Peyer's patch (tissue), 4 donors: ENCODE results near the gene RNF13. TPM values are rescaled to one million over a fixed set of nuclear protein-coding genes. Genes with fewer than 3 reads are reported as not detected.

Experiments
- DNase-seq, 3 donors: peaks; one replicate each; pipeline ENCODE4 v3.0.0-alpha.2; 2017 to 2019
- H3K27ac ChIP-seq, 4 donors: fragments of 200-600 bp; sonication (generic); one replicate each; pipeline ENCODE4 v1.5.1; 2016 to 2019
- H3K27me3 ChIP-seq, 2 donors: fragments of 200-600 bp; sonication (generic); one replicate each; pipeline ENCODE4 v1.5.1; 2019
- H3K36me3 ChIP-seq, 3 donors: fragments of 200-600 bp; sonication (generic); one replicate each; pipeline ENCODE4 v1.5.1; 2016 to 2019
- H3K4me1 ChIP-seq, 4 donors: fragments of 200-600 bp; sonication (generic); one replicate each; pipeline ENCODE4 v1.5.1; 2016 to 2019
- H3K4me3 ChIP-seq, 4 donors: fragments of 200-600 bp; sonication (generic); 1 replicate in 3 of 4; 2 replicates in 1 of 4; pipeline ENCODE4 v1.5.1; 2016 to 2019; ENCODE audit warnings: mild to moderate bottlenecking in 1 of 4
- H3K9me3 ChIP-seq, 4 donors: fragments of 200-600 bp; sonication (generic); one replicate each; pipeline ENCODE4 v1.5.1; 2016 to 2019; ENCODE audit warnings: mild to moderate bottlenecking in 1 of 4
- CTCF ChIP-seq, 6 experiments: fragments of 450-650 bp in 4 of 6; fragments of 200-600 bp in 2 of 6; sonication (generic) in 1 of 6; IDR thresholded peaks; one replicate each; pipeline ENCODE4 v1.5.1; 2017 to 2019; ENCODE audit warnings: antibody characterized with exemption in 6 of 6, mild to moderate bottlenecking in 3 of 6, moderate library complexity in 1 of 6
- POLR2A ChIP-seq, 2 donors: fragments of 450-650 bp; IDR thresholded peaks; one replicate each; pipeline ENCODE4 v1.5.1; 2017; ENCODE audit warnings: antibody characterized with exemption in 2 of 2, mild to moderate bottlenecking in 2 of 2, moderate library complexity in 2 of 2
- total RNA-seq, 4 donors: library from RNA; depleted of rRNA; stranded (reverse); fragments of >200 nt; gene quantifications; one replicate each; pipeline ENCODE4 v1.1.0, GENCODE V29; 2016

Gene RNF13
- total RNA-seq, 4 donors from 2014 or later = 35.0 to 74.3 (median 58.1) TPM

- no peak overlapping the region for H3K27ac ChIP-seq
- no peaks in the 10 kb centered on the region for H3K9me3 ChIP-seq
- no peak overlapping the region for H3K4me3 ChIP-seq
- TF ChIP-seq CTCF (IDR thresholded peaks at IDR 0.05) (no peak), POLR2A (IDR thresholded peaks at IDR 0.05) (no peak)
- no peaks in the 10 kb centered on the region for H3K27me3 ChIP-seq
- H3K4me1 ChIP-seq = no peaks in the 10 kb centered on the region
- H3K36me3 ChIP-seq = no peaks in the 10 kb centered on the region
- DNase-seq = no peak
Measured at GRCh38 chr3:149947231-149947630, 134.2 kb downstream of the RNF13 start.

GRCh38 chr3:149949181-149949580, 136.2 kb downstream of the RNF13 start:
- H3K27ac ChIP-seq = no peak overlapping the region
- TF ChIP-seq CTCF (IDR thresholded peaks at IDR 0.05) = no peak
- TF ChIP-seq POLR2A (IDR thresholded peaks at IDR 0.05) = no peak
- H3K27me3 ChIP-seq = no peaks in the 10 kb centered on the region
- DNase-seq = no peak
- no peak overlapping the region for H3K4me3 ChIP-seq
- H3K9me3 ChIP-seq = no peaks in the 10 kb centered on the region
- no peaks in the 10 kb centered on the region for H3K36me3 ChIP-seq
- no peaks in the 10 kb centered on the region for H3K4me1 ChIP-seq

- H3K36me3 ChIP-seq = no peaks in the 10 kb centered on the region
- H3K4me3 ChIP-seq = no peak overlapping the region
- DNase-seq = no peak
- H3K27me3 ChIP-seq = no peaks in the 10 kb centered on the region
- peaks cover 0 to 8% (median 0%) of the 10 kb centered on the region in 4 donors for H3K4me1 ChIP-seq
- no peak overlapping the region for H3K27ac ChIP-seq
- no peaks in the 10 kb centered on the region for H3K9me3 ChIP-seq
- TF ChIP-seq POLR2A (IDR thresholded peaks at IDR 0.05) = no peak
- no peak for TF ChIP-seq CTCF (IDR thresholded peaks at IDR 0.05)
Measured at GRCh38 chr3:149954812-149955211, 141.8 kb downstream of the RNF13 start.

- no peaks in the 10 kb centered on the region for H3K36me3 ChIP-seq
- no peak for TF ChIP-seq CTCF (IDR thresholded peaks at IDR 0.05)
- no peak for TF ChIP-seq POLR2A (IDR thresholded peaks at IDR 0.05)
- no peaks in the 10 kb centered on the region for H3K27me3 ChIP-seq
- DNase-seq = no peak
- no peaks in the 10 kb centered on the region for H3K9me3 ChIP-seq
- peaks cover 0 to 8% (median 0%) of the 10 kb centered on the region in 4 donors for H3K4me1 ChIP-seq
- H3K27ac ChIP-seq = no peak overlapping the region
- H3K4me3 ChIP-seq = no peak overlapping the region
Measured at GRCh38 chr3:149955449-149955848, 142.4 kb downstream of the RNF13 start.

- no peak for DNase-seq
- H3K27ac ChIP-seq = peak overlapping the region in 2 of 4 donors; percentile 43 to 47
- H3K9me3 ChIP-seq = no peaks in the 10 kb centered on the region
- H3K36me3 ChIP-seq = no peaks in the 10 kb centered on the region
- peaks cover 0 to 8% (median 0%) of the 10 kb centered on the region in 4 donors for H3K4me1 ChIP-seq
- no peak overlapping the region for H3K4me3 ChIP-seq
- TF ChIP-seq POLR2A (IDR thresholded peaks at IDR 0.05) (no peak), CTCF (IDR thresholded peaks at IDR 0.05) (no peak)
- H3K27me3 ChIP-seq = no peaks in the 10 kb centered on the region
Measured at GRCh38 chr3:149957361-149958125, 144.5 kb downstream of the RNF13 start.
